Measurements from ENCODE around the gene GLRX5.

GLRX5 gene

GRCh38 chr14:95534299-95535225 is at the start of gene GLRX5:
GLRX5 (plus strand) TSS chr14:95535050; CDS start chr14:95535090, 40 bp downstream.
- H3K36me3 ChIP-seq (replicated peaks; ENCODE audit: low read depth, low read length): peaks cover 18% of the 10 kb centered on the region
- no peak for TF ChIP-seq EZH2phosphoT487 (IDR thresholded peaks at IDR 0.05; ENCODE audit: low read depth)
- TF ChIP-seq CTCF (IDR thresholded peaks at IDR 0.05; ENCODE audit: low read depth, low read length): no peak
- H2AFZ ChIP-seq (ENCODE audit: low read depth, low read length): no peak within 1 kb of the TSS
- peak within 1 kb of the TSS; percentile 67 for H3K27ac ChIP-seq (ENCODE audit: low read length)
- peak within 1 kb of the TSS; percentile 81 for H3K9ac ChIP-seq (ENCODE audit: low read length)
- peak within 1 kb of the TSS; percentile 87 for H3K4me3 ChIP-seq (ENCODE audit: low read length)
- peaks cover 47% of the 10 kb centered on the region for H4K20me1 ChIP-seq (ENCODE audit: insufficient read depth, low read length)
- H3K9me3 ChIP-seq (ENCODE audit: insufficient read depth, low read length): no peaks in the 10 kb centered on the region
- H3K4me1 ChIP-seq (ENCODE audit: low read length): peaks cover 31% of the 10 kb centered on the region
- H3K4me2 ChIP-seq (ENCODE audit: low read length): peak within 1 kb of the TSS; percentile 82
- H3K27me3 ChIP-seq (ENCODE audit: low read depth, low read length): no peaks in the 10 kb centered on the region
- H3K79me2 ChIP-seq (ENCODE audit: low read length): peaks cover 95% of the 10 kb centered on the region

GRCh38 chr14:95485222-95485819 is 49.5 kb upstream of the GLRX5 start:
- no peak for TF ChIP-seq CTCF (IDR thresholded peaks at IDR 0.05; ENCODE audit: low read depth, low read length)
- no peak for TF ChIP-seq EZH2phosphoT487 (IDR thresholded peaks at IDR 0.05; ENCODE audit: low read depth)
- Histone ChIP-seq H3K9ac (ENCODE audit: low read length) (no peak overlapping the region), H3K79me2 (ENCODE audit: low read length) (peaks cover 80% of the 10 kb centered on the region), H3K9me3 (ENCODE audit: insufficient read depth, low read length) (no peaks in the 10 kb centered on the region), H3K27me3 (ENCODE audit: low read depth, low read length) (no peaks in the 10 kb centered on the region), H3K4me1 (ENCODE audit: low read length) (peaks cover 53% of the 10 kb centered on the region), H3K4me3 (ENCODE audit: low read length) (no peak overlapping the region), H3K27ac (ENCODE audit: low read length) (no peak overlapping the region), H3K4me2 (ENCODE audit: low read length) (no peak overlapping the region), H3K36me3 (replicated peaks; ENCODE audit: low read depth, low read length) (peaks cover 5% of the 10 kb centered on the region), H2AFZ (ENCODE audit: low read depth, low read length) (no peak overlapping the region), H4K20me1 (ENCODE audit: insufficient read depth, low read length) (peaks cover 19% of the 10 kb centered on the region)

GRCh38 chr14:95486875-95487668 is 47.8 kb upstream of the GLRX5 start:
- peaks cover 8% of the 10 kb centered on the region for H3K36me3 ChIP-seq (replicated peaks; ENCODE audit: low read depth, low read length)
- H3K27me3 ChIP-seq (ENCODE audit: low read depth, low read length): no peaks in the 10 kb centered on the region
- TF ChIP-seq CTCF (IDR thresholded peaks at IDR 0.05; ENCODE audit: low read depth, low read length) (no peak), EZH2phosphoT487 (IDR thresholded peaks at IDR 0.05; ENCODE audit: low read depth) (no peak)
- peak overlapping the region; percentile 38 for H3K9ac ChIP-seq (ENCODE audit: low read length)
- H3K4me1 ChIP-seq (ENCODE audit: low read length): peaks cover 40% of the 10 kb centered on the region
- H3K79me2 ChIP-seq (ENCODE audit: low read length): peaks cover 82% of the 10 kb centered on the region
- H3K4me2 ChIP-seq (ENCODE audit: low read length): peak overlapping the region; percentile 75
- peak overlapping the region; percentile 62 for H3K4me3 ChIP-seq (ENCODE audit: low read length)
- H3K9me3 ChIP-seq (ENCODE audit: insufficient read depth, low read length): no peaks in the 10 kb centered on the region
- peak overlapping the region; percentile 68 for H3K27ac ChIP-seq (ENCODE audit: low read length)
- peaks cover 19% of the 10 kb centered on the region for H4K20me1 ChIP-seq (ENCODE audit: insufficient read depth, low read length)
- H2AFZ ChIP-seq (ENCODE audit: low read depth, low read length): no peak overlapping the region
